Activated T-helper 1 cell treated with anti-CD3 and anti-CD28 coated beads, Interleukin-12 subunit alpha, Interleukin-12 subunit beta, Interleukin-2, Interleukin-4 antibody, amounts not matched to agents 30 ng/mL and 10 ng/mL and 1 ng/mL, durations not matched to agents 14 hours and 24 hours and 36 hours (primary cell): ENCODE results near the gene NRF1. TPM values are rescaled to one million over a fixed set of nuclear protein-coding genes. Genes with fewer than 3 reads are reported as not detected.
A peak's percentile ranks its signal among the peaks of the same experiment; 100 is the strongest.
"Not testable (repeated sequence)": the region's sequence is repeated elsewhere in the genome, so short reads cannot be mapped to it uniquely, and the experiment has no call there.

ENCODE experiments used
- DNase-seq: peaks from one replicate; pipeline ENCODE4 v3.0.0; 2021; ENCODE audit warnings: low spot score
- H3K27ac Mint-ChIP-seq: one replicate; pipeline ENCODE4 v1.8.0; 2021; ENCODE audit warnings: mild to moderate bottlenecking, mixed read lengths
- H3K27me3 Mint-ChIP-seq: one replicate; pipeline ENCODE4 v1.8.0; 2022; ENCODE audit warnings: mild to moderate bottlenecking, moderate library complexity, mixed read lengths; ENCODE audit not compliant: insufficient read depth
- H3K36me3 Mint-ChIP-seq: one replicate; pipeline ENCODE4 v1.8.0; 2021; ENCODE audit warnings: low read depth, mixed read lengths
- H3K4me1 Mint-ChIP-seq: one replicate; pipeline ENCODE4 v1.8.0; 2021; ENCODE audit warnings: low read depth, mixed read lengths
- H3K4me3 Mint-ChIP-seq: one replicate; pipeline ENCODE4 v1.8.0; 2021; ENCODE audit warnings: mild to moderate bottlenecking, moderate library complexity, mixed read lengths
- H3K9me3 Mint-ChIP-seq: one replicate; pipeline ENCODE4 v1.8.0; 2021; ENCODE audit warnings: mixed read lengths
- intact Hi-C: fragments of 100-400 bp; cut with micrococcal nuclease; formaldehyde crosslinking; loops from one replicate; pipeline ENCODE4 v1.15.1; 2024
- total RNA-seq: library from RNA; stranded (reverse); gene quantifications from 2 replicates; pipeline ENCODE4 v1.2.3, GENCODE V29; 2022

Gene NRF1
- total RNA-seq, 1 donor from 2014 or later: 25.9 TPM

GRCh38 chr7:129612112-129613015, 844 bp downstream of the NRF1 start:
- Mint-ChIP-seq H3K4me1 (peaks cover 48% of the 10 kb centered on the region), H3K27me3 (no peaks in the 10 kb centered on the region)

DNA sequence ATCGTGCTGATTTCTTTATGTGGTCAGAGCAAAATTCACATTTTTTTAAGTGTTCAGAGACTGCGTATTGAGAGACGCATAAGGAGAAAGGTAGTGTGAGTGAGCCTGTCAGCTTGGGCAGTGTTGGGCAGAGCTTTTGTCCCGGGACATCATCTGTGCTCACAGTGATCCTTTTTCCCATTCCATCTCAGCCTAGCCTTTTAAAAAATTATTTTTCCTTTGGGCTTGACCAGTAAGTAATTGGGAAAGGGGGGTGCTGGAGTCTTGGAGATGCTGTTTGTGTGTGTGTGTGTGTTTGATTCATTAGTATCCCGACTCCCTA, 1.5 kb downstream of the NRF1 start:
- DNase-seq: no peak
- peaks cover 51% of the 10 kb centered on the region for H3K4me1 Mint-ChIP-seq
- H3K36me3 Mint-ChIP-seq: peaks cover 25% of the 10 kb centered on the region
- intact Hi-C loops: loop anchor here (5.0 kb wide), 3 partner anchors 169 to 1714 kb away; partner anchors contain the start of gene MKLN1
- no peaks in the 10 kb centered on the region for H3K9me3 Mint-ChIP-seq
- H3K27ac Mint-ChIP-seq: peak overlapping the region; percentile 92
- H3K4me3 Mint-ChIP-seq: peak overlapping the region; percentile 93
- no peaks in the 10 kb centered on the region for H3K27me3 Mint-ChIP-seq

More at GRCh38 chr7:129612112-129613015, 844 bp downstream of the NRF1 start:
- peak overlapping the region; percentile 92 for H3K27ac Mint-ChIP-seq
- intact Hi-C loops: loop anchor here (1.0 to 5.0 kb wide), 4 partner anchors 23 to 1715 kb away; partner anchors contain the start of gene MKLN1
- peaks cover 26% of the 10 kb centered on the region for H3K36me3 Mint-ChIP-seq
- peak overlapping the region; percentile 93 for H3K4me3 Mint-ChIP-seq
- DNase-seq: peak; percentile 6
- H3K9me3 Mint-ChIP-seq: no peaks in the 10 kb centered on the region

GRCh38 chr7:129615018-129615417, 3.5 kb downstream of the NRF1 start:
- Mint-ChIP-seq H3K4me3 (peak overlapping the region; percentile 67), H3K27ac (peak overlapping the region; percentile 18), H3K9me3 (no peaks in the 10 kb centered on the region), H3K36me3 (peaks cover 12% of the 10 kb centered on the region), H3K27me3 (no peaks in the 10 kb centered on the region), H3K4me1 (peaks cover 54% of the 10 kb centered on the region)
- peak; percentile 29 for DNase-seq
- intact Hi-C loops: no loop called here

- Mint-ChIP-seq H3K4me3 (no peak overlapping the region), H3K36me3 (peaks cover 11% of the 10 kb centered on the region), H3K4me1 (peaks cover 55% of the 10 kb centered on the region), H3K27ac (no peak overlapping the region), H3K9me3 (no peaks in the 10 kb centered on the region), H3K27me3 (no peaks in the 10 kb centered on the region)
- DNase-seq: no peak
- intact Hi-C loops: no loop called here
Measured at GRCh38 chr7:129616530-129616929, 5.0 kb downstream of the NRF1 start.

DNA sequence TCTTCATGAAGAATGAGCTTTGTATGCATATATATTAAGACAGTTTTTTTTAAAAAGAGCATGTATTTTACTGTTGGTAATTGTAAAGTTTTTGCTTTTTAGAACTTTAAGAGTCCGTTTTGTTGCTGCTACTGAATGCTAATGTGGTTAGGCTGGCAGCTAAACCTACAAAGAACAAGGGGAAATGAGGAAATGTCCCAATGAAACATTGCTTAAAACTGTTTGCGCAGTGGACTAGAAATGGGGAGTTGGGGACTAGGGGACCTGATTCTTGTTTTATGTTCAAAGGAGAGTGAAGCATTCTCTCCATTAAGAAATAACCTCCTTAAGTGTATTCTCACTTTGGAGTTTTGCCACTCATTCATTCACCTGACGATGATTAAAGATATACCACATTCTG, 5.7 kb downstream of the NRF1 start:
- Mint-ChIP-seq H3K9me3 (no peaks in the 10 kb centered on the region), H3K27ac (no peak overlapping the region), H3K36me3 (peaks cover 11% of the 10 kb centered on the region), H3K27me3 (no peaks in the 10 kb centered on the region), H3K4me3 (no peak overlapping the region), H3K4me1 (peaks cover 55% of the 10 kb centered on the region)
- intact Hi-C loops: no loop called here
- no peak for DNase-seq

DNA sequence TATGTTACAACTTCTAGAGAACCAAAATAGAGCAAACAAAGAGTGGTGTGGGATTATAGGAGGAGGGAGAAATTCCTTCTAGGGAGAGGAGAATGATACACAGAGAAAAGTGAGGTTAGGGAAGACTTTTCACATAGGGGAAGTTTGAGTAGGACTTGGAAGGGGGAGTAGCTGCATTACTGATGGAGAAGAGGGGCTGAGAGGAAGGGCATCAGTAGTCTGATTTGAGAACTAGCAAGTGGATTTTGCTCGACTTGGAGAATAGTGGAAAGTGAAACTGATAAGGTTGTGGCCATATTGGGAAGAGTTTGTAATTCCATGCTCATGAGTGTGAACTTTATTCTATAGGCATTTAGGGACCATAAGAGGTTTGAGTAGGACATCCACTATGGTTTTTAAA, 6.1 kb downstream of the NRF1 start:
- Mint-ChIP-seq H3K27ac (no peak overlapping the region), H3K27me3 (no peaks in the 10 kb centered on the region), H3K9me3 (no peaks in the 10 kb centered on the region), H3K36me3 (peaks cover 11% of the 10 kb centered on the region), H3K4me3 (no peak overlapping the region), H3K4me1 (peaks cover 56% of the 10 kb centered on the region)
- DNase-seq: no peak
- intact Hi-C loops: no loop called here

- no peak overlapping the region for H3K27ac Mint-ChIP-seq
- H3K4me3 Mint-ChIP-seq: no peak overlapping the region
- H3K36me3 Mint-ChIP-seq: no peaks in the 10 kb centered on the region
- H3K4me1 Mint-ChIP-seq: peaks cover 12% of the 10 kb centered on the region
- no peaks in the 10 kb centered on the region for H3K27me3 Mint-ChIP-seq
- intact Hi-C loops: no loop called here
- H3K9me3 Mint-ChIP-seq: no peaks in the 10 kb centered on the region
- DNase-seq: no peak
Measured at GRCh38 chr7:129626896-129627295, 15.4 kb downstream of the NRF1 start.

DNA sequence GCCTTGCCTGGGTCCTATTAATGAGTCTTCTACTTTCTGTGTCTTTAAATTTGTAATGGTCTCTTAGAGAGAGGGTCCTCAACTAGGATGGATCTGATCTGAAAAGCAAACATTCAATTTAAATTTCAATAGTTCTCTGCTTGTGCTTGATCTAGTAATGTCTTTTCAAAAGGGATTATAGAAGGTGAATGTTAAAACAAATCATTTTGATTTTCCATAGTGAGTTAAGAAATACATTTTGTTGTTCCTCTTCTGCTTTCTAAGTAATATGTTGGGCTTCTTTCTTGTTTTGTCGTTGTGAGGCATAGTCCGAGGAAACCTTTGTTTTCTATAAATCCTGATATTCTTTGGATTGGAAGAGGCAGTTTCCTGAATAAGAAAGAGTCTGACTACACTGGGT, 18.8 kb downstream of the NRF1 start:
- H3K36me3 Mint-ChIP-seq: peaks cover 3% of the 10 kb centered on the region
- H3K27me3 Mint-ChIP-seq: no peaks in the 10 kb centered on the region
- DNase-seq: no peak
- peaks cover 11% of the 10 kb centered on the region for H3K4me1 Mint-ChIP-seq
- intact Hi-C loops: no loop called here
- no peak overlapping the region for H3K27ac Mint-ChIP-seq
- H3K4me3 Mint-ChIP-seq: no peak overlapping the region
- no peaks in the 10 kb centered on the region for H3K9me3 Mint-ChIP-seq

GRCh38 chr7:129634361-129635034, 23.0 kb downstream of the NRF1 start:
- intact Hi-C loops: loop anchor here (1.0 kb wide), 4 partner anchors 22 to 291 kb away; no protein-coding TSS in a partner anchor
- H3K9me3 Mint-ChIP-seq: no peaks in the 10 kb centered on the region
- H3K27ac Mint-ChIP-seq: no peak overlapping the region

GRCh38 chr7:129635300-129636029, 23.9 kb downstream of the NRF1 start:
- peak; percentile 51 for DNase-seq
- Mint-ChIP-seq H3K27ac (no peak overlapping the region), H3K9me3 (no peaks in the 10 kb centered on the region), H3K4me1 (peaks cover 23% of the 10 kb centered on the region), H3K4me3 (no peak overlapping the region), H3K27me3 (no peaks in the 10 kb centered on the region), H3K36me3 (peaks cover 3% of the 10 kb centered on the region)
- intact Hi-C loops: loop anchor here (1.0 kb wide), 4 partner anchors 23 to 292 kb away; no protein-coding TSS in a partner anchor

More at GRCh38 chr7:129634361-129635034, 23.0 kb downstream of the NRF1 start:
- Mint-ChIP-seq H3K4me1 (peaks cover 23% of the 10 kb centered on the region), H3K27me3 (no peaks in the 10 kb centered on the region), H3K36me3 (peaks cover 3% of the 10 kb centered on the region), H3K4me3 (no peak overlapping the region)
- no peak for DNase-seq

DNA sequence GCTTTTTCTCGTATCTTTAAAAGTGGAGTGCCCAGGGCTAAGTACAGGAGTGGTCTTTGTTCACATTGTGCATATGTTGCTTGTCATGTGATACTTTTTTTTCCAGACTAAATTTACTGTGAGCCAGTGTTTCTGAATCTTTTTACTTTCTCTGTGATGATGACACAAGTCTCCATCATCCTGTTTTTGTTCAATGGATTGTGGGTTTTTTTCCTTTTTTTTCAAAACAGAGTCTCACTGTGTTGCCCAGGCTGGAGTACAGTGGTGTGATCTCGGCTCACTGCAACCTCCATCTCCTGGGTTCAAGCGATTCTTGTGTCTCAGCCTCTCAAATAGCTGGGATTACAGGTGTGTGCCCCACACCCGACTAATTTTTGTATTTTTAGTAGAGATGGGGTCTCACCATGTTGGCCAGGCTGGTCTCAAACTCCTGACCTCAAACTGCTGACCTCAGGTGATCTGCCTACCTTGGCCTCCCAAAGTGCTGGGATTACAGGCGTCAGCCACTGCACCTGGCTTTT, 24.6 kb downstream of the NRF1 start:
- H3K9me3 Mint-ChIP-seq, H3K27ac Mint-ChIP-seq, intact Hi-C loops, H3K4me3 Mint-ChIP-seq, H3K27me3 Mint-ChIP-seq, H3K36me3 Mint-ChIP-seq, DNase-seq: not testable (repeated sequence)
- H3K4me1 Mint-ChIP-seq: peaks cover 23% of the 10 kb centered on the region

GRCh38 chr7:129636641-129637040, 25.1 kb downstream of the NRF1 start:
- peaks cover 23% of the 10 kb centered on the region for H3K4me1 Mint-ChIP-seq
- no peaks in the 10 kb centered on the region for H3K27me3 Mint-ChIP-seq
- no peak overlapping the region for H3K27ac Mint-ChIP-seq
- no peak overlapping the region for H3K4me3 Mint-ChIP-seq
- DNase-seq: no peak
- H3K36me3 Mint-ChIP-seq: peaks cover 3% of the 10 kb centered on the region
- intact Hi-C loops: no loop called here
- H3K9me3 Mint-ChIP-seq: no peaks in the 10 kb centered on the region
